RWPE2 (cell line): ENCODE results near the gene NBEAL2.

ENCODE experiments used
- ATAC-seq: fragments of 200-7000 bp; cut with Tn5 transposase; 3 replicates; pipeline ENCODE4 v1.9.1; 2021; ENCODE audit warnings: low read depth
- DNase-seq: peaks from one replicate; pipeline ENCODE4 v3.0.0-alpha.2; 2020; ENCODE audit warnings: low spot score
- H3K27ac ChIP-seq: fragments of 450-650 bp; 2 replicates; pipeline ENCODE4 v1.5.1; 2017; ENCODE audit warnings: mild to moderate bottlenecking; ENCODE audit not compliant: poor library complexity, severe bottlenecking
- H3K27me3 ChIP-seq: fragments of 250-450 bp; sonication (Bioruptor Pico); 2 replicates; pipeline ENCODE4 v1.5.1; 2021; ENCODE audit warnings: mild to moderate bottlenecking, moderate library complexity; ENCODE audit not compliant: insufficient read depth, poor library complexity, severe bottlenecking
- H3K36me3 ChIP-seq: fragments of 250-450 bp; sonication (Bioruptor Pico); 2 replicates; pipeline ENCODE4 v1.5.1; 2020; ENCODE audit warnings: low read depth, mild to moderate bottlenecking, moderate library complexity
- H3K4me1 ChIP-seq: fragments of 250-450 bp; sonication (Bioruptor Pico); 2 replicates; pipeline ENCODE4 v1.5.1; 2021; ENCODE audit warnings: mild to moderate bottlenecking, moderate library complexity; ENCODE audit not compliant: insufficient read depth, poor library complexity, severe bottlenecking
- H3K4me3 ChIP-seq: fragments of 250-450 bp; sonication (Bioruptor Pico); 2 replicates; pipeline ENCODE4 v1.5.1; 2021; ENCODE audit warnings: mild to moderate bottlenecking, moderate library complexity; ENCODE audit not compliant: severe bottlenecking
- H3K9me3 ChIP-seq: fragments of 250-450 bp; sonication (Bioruptor Pico); 2 replicates; pipeline ENCODE4 v1.5.1; 2021; ENCODE audit warnings: mild to moderate bottlenecking, moderate library complexity; ENCODE audit not compliant: severe bottlenecking
- CTCF ChIP-seq: fragments of 450-650 bp; IDR thresholded peaks from one replicate; pipeline ENCODE4 v1.5.1; 2017; ENCODE audit warnings: mild to moderate bottlenecking, moderate library complexity; ENCODE audit not compliant: poor library complexity, severe bottlenecking

Gene NBEAL2

DNA sequence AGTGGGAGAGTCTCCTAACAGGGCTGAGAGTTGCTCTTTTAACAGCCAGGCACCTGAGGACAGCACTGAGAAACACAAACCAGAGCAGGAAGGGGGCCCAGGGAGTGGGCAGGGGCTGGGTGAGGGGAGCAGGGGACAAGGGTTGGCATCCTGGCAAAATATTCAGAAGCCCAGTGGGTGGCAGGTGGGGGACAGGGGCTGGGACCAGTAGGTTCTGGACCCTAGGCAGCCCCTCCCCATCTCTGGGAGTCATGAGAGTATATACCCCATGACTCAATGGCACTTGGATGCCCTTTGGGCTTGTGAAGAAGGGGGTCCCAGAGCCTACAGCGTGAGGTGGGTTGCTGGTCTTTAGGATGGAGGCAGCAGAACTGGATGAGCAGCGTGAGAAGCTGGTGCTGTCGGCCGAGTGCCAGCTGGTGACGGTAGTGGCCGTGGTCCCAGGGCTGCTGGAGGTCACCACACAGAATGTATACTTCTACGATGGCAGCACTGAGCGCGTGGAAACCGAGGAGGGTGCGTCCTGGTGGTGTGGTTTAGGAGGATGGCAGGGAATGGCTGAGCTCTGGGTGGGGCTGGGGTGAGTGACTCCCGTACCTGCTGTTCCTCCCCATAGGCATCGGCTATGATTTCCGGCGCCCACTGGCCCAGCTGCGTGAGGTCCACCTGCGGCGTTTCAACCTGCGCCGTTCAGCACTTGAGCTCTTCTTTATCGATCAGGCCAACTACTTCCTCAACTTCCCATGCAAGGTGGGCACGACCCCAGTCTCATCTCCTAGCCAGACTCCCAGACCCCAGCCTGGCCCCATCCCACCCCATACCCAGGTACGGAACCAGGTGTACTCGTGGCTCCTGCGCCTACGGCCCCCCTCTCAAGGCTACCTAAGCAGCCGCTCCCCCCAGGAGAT, 24.2 kb downstream of the NBEAL2 start:
- H3K9me3 ChIP-seq, result no peaks in the 10 kb centered on the region
- H3K4me1 ChIP-seq, result no peaks in the 10 kb centered on the region
- H3K36me3 ChIP-seq, result peaks cover 89% of the 10 kb centered on the region
- peak; percentile 51 for DNase-seq
- H3K4me3 ChIP-seq, result no peak overlapping the region
- no peaks in the 10 kb centered on the region for H3K27me3 ChIP-seq
- H3K27ac ChIP-seq, result no peak overlapping the region
- TF ChIP-seq CTCF, result no peak
- ATAC-seq, result no peak

DNA sequence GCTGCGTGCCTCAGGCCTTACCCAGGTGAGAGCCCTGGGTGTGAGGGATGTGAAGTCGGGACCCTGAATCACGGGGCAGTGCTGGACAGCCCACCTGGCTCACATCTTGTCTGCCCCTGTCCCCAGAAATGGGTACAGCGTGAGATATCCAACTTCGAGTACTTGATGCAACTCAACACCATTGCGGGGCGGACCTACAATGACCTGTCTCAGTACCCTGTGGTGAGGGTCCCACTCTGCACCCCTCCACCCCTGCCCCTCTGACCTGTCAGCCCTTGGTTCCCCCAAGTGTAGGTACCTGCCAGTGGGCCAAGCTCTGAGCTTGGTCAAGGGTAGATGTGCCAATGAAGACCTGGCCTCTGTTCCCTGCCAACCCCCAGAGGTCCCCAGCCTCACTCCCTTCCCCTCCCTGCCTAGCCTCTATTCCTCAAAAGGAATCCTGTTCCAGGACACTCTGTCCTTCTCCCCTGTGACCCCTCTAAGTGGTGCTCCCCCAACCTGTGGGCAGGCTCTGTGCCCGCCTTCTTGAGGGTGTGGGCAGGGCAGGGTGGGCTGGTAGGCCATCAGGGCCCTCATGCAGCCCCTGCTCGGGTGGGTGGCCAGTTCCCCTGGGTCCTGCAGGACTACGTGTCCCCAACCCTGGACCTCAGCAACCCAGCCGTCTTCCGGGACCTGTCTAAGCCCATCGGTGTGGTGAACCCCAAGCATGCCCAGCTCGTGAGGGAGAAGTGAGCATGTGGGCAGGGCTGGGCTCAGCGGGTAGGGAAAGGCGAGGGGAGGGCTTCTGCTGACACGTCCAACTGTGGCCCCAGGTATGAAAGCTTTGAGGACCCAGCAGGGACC, 25.1 kb downstream of the NBEAL2 start:
- DNase-seq (peak; percentile 61), ATAC-seq (no peak)
- no peaks in the 10 kb centered on the region for H3K27me3 ChIP-seq
- H3K27ac ChIP-seq, result no peak overlapping the region
- no peak for TF ChIP-seq CTCF
- no peaks in the 10 kb centered on the region for H3K9me3 ChIP-seq
- no peaks in the 10 kb centered on the region for H3K4me1 ChIP-seq
- H3K36me3 ChIP-seq, result peaks cover 81% of the 10 kb centered on the region
- H3K4me3 ChIP-seq, result no peak overlapping the region

DNA sequence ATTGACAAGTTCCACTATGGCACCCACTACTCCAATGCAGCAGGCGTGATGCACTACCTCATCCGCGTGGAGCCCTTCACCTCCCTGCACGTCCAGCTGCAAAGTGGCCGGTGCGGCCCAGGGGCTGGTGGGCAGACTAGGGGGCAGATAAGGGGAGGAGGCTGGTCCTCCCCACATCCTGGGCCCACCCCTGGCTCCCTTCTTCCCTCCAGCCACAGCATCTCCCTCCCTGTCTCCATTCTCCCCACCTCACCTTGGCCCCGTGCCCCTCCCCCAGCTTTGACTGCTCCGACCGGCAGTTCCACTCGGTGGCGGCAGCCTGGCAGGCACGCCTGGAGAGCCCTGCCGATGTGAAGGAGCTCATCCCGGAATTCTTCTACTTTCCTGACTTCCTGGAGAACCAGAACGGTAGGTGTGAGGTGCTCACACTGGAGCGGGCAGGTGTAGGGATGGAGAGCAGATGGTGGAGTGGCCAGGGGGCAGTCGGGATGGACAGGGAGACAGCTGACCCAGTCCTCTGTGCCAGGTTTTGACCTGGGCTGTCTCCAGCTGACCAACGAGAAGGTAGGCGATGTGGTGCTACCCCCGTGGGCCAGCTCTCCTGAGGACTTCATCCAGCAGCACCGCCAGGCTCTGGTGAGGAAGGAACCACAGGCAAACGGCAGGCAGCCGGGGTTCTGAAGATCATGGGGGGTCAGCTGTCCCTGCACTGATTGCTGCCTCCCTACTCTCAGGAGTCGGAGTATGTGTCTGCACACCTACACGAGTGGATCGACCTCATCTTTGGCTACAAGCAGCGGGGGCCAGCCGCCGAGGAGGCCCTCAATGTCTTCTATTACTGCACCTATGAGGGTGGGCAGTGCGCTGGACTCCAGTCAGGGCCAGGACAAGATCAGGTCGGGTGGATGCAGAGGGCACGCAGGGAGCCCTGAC, 26.0 kb downstream of the NBEAL2 start:
- peak; percentile 52 for DNase-seq
- no peaks in the 10 kb centered on the region for H3K4me1 ChIP-seq
- H3K27ac ChIP-seq, result no peak overlapping the region
- H3K9me3 ChIP-seq, result no peaks in the 10 kb centered on the region
- no peak for ATAC-seq
- no peak for TF ChIP-seq CTCF
- H3K36me3 ChIP-seq, result peaks cover 72% of the 10 kb centered on the region
- no peaks in the 10 kb centered on the region for H3K27me3 ChIP-seq
- no peak overlapping the region for H3K4me3 ChIP-seq

- H3K27me3 ChIP-seq, result no peaks in the 10 kb centered on the region
- H3K36me3 ChIP-seq, result peaks cover 65% of the 10 kb centered on the region
- DNase-seq, result peak; percentile 37
These were observed 26.7 kb downstream of the NBEAL2 start for GRCh38 chr3:47006145-47006651.

More at GRCh38 chr3:47006145-47006651, 26.7 kb downstream of the NBEAL2 start:
- H3K9me3 ChIP-seq, result no peaks in the 10 kb centered on the region
- ATAC-seq, result no peak
- H3K4me1 ChIP-seq, result no peaks in the 10 kb centered on the region
- TF ChIP-seq CTCF, result no peak
- H3K27ac ChIP-seq, result no peak overlapping the region
- no peak overlapping the region for H3K4me3 ChIP-seq
